Suprapubic skin (tissue), 4 donors: Measurements from ENCODE around the gene RCAN2.

ENCODE experiments used
- CTCF ChIP-seq, 2 donors: fragments of 200-600 bp in 1 of 2; fragments of 450-650 bp in 1 of 2; sonication (generic) in 1 of 2; IDR thresholded peaks; one replicate each; pipeline ENCODE4 v1.5.1; 2016 to 2019; ENCODE audit warnings: antibody characterized with exemption in 2 of 2, mild to moderate bottlenecking in 1 of 2, moderate library complexity in 1 of 2
- POLR2A ChIP-seq, 2 donors: fragments of 450-650 bp; IDR thresholded peaks; one replicate each; pipeline ENCODE4 v1.6.1; 2017; ENCODE audit warnings: antibody characterized with exemption in 2 of 2, mild to moderate bottlenecking in 2 of 2, moderate library complexity in 2 of 2
- POLR2AphosphoS5 ChIP-seq, 3 donors: sonication (generic); formaldehyde crosslinking; IDR thresholded peaks; one replicate each; pipeline ENCODE4 v1.6.1; 2017; ENCODE audit warnings: antibody characterized with exemption in 3 of 3

- TF ChIP-seq CTCF (IDR thresholded peaks at IDR 0.05): no peak
- no peak for TF ChIP-seq POLR2AphosphoS5 (IDR thresholded peaks at IDR 0.05)
- TF ChIP-seq POLR2A (IDR thresholded peaks at IDR 0.05): no peak
Measured at GRCh38 chr6:46513533-46513932, 22.3 kb upstream of the RCAN2 start.
